ENCODE results near the gene GSN.

The GSN gene

DNA sequence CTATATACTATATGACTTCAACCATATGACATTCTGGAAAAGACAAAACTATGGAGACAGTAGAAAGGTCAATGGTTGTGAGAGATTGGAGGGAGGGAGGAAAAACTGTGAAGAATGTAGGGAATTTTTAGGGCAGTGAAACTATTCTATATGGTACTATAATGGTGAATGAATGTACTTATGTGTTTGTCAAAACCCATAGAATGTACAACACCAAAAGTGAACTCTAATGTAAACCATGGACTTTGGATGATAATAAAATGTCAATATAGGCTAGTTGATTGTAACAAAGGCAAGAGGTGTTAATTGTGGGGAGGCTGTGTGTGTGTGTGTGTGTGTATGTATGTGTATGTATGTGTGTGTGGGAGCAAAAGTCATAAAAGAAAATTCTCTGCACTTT lies 112.9 kb downstream of the GSN start:
- DNase-seq, result no peak

Measured in CD4-positive, alpha-beta T cell treated with Interferon alpha-2 for 1 hour (primary cell).